Measurements from ENCODE around the gene KLF1. TPM values are rescaled to one million over a fixed set of nuclear protein-coding genes. Genes with fewer than 3 reads are reported as not detected.

Gene KLF1
- total RNA-seq, 4 donors from 2014 or later: not detected

- Histone ChIP-seq H3K27ac (no peak within 1 kb of the TSS), H3K4me3 (peak within 1 kb of the TSS in 1 of 2 donors; percentile 39), H3K4me1 (peaks cover 0 to 40% (median 18%) of the 10 kb centered on the region in 3 donors), H3K27me3 (peaks cover 100% of the 10 kb centered on the region), H3K9me3 (no peaks in the 10 kb centered on the region), H3K36me3 (no peaks in the 10 kb centered on the region)
- TF ChIP-seq CTCF (IDR thresholded peaks at IDR 0.05) (peak in 3 of 4 experiments; percentile 31 to 54 (median 41)), EP300 (IDR thresholded peaks at IDR 0.05) (no peak), POLR2AphosphoS5 (IDR thresholded peaks at IDR 0.05) (no peak), POLR2A (IDR thresholded peaks at IDR 0.05) (no peak)
- WGBS, 2 donors (ENCODE audit: low coverage in 1 of 2): 0% methylated on average over 1 of the region's 69 CpGs; no CpG with 5 or more reads in 1 of the 2 donors
- peak; percentile 67 for ATAC-seq
Measured at GRCh38 chr19:12838182-12838885, 48.7 kb downstream of the KLF1 start, which contains the start of gene MAST1. MAST1 (plus strand) TSS chr19:12838515; CDS start chr19:12838573, 58 bp downstream.

GRCh38 chr19:12837225-12837624 is 49.8 kb downstream of the KLF1 start:
- H3K4me1 ChIP-seq: peaks cover 0 to 51% (median 18%) of the 10 kb centered on the region in 3 donors
- no peaks in the 10 kb centered on the region for H3K9me3 ChIP-seq
- no peak overlapping the region for H3K4me3 ChIP-seq
- peaks cover 100% of the 10 kb centered on the region for H3K27me3 ChIP-seq
- H3K27ac ChIP-seq: no peak overlapping the region
- no peak for TF ChIP-seq POLR2A (IDR thresholded peaks at IDR 0.05)
- no peak for TF ChIP-seq CTCF (IDR thresholded peaks at IDR 0.05)
- no peak for TF ChIP-seq EP300 (IDR thresholded peaks at IDR 0.05)
- no peak for TF ChIP-seq POLR2AphosphoS5 (IDR thresholded peaks at IDR 0.05)
- 70 to 80% methylated on average over 4 of the region's 4 CpGs for WGBS, 2 donors (ENCODE audit: low coverage in 1 of 2)
- H3K36me3 ChIP-seq: no peaks in the 10 kb centered on the region
- no peak for ATAC-seq

- 0 to 7% methylated on average over 1 to 2 of the region's 6 CpGs for WGBS, 2 donors (ENCODE audit: low coverage in 1 of 2)
- no peak overlapping the region for H3K4me3 ChIP-seq
- no peak overlapping the region for H3K27ac ChIP-seq
- no peak for ATAC-seq
- TF ChIP-seq POLR2A (IDR thresholded peaks at IDR 0.05): no peak
- TF ChIP-seq EP300 (IDR thresholded peaks at IDR 0.05): no peak
- TF ChIP-seq CTCF (IDR thresholded peaks at IDR 0.05): no peak
- TF ChIP-seq POLR2AphosphoS5 (IDR thresholded peaks at IDR 0.05): no peak
- no peaks in the 10 kb centered on the region for H3K9me3 ChIP-seq
- H3K27me3 ChIP-seq: peaks cover 100% of the 10 kb centered on the region
- H3K4me1 ChIP-seq: peaks cover 0 to 51% (median 18%) of the 10 kb centered on the region in 3 donors
- no peaks in the 10 kb centered on the region for H3K36me3 ChIP-seq
Measured at GRCh38 chr19:12836529-12836863, 50.5 kb downstream of the KLF1 start.

- Histone ChIP-seq H3K4me3 (no peak overlapping the region), H3K36me3 (no peaks in the 10 kb centered on the region), H3K27me3 (peaks cover 100% of the 10 kb centered on the region), H3K9me3 (no peaks in the 10 kb centered on the region), H3K27ac (no peak overlapping the region), H3K4me1 (peaks cover 0 to 40% (median 13%) of the 10 kb centered on the region in 3 donors)
- no peak for TF ChIP-seq POLR2AphosphoS5 (IDR thresholded peaks at IDR 0.05)
- TF ChIP-seq CTCF (IDR thresholded peaks at IDR 0.05): no peak
- no peak for TF ChIP-seq EP300 (IDR thresholded peaks at IDR 0.05)
- TF ChIP-seq POLR2A (IDR thresholded peaks at IDR 0.05): no peak
- WGBS, 2 donors (ENCODE audit: low coverage in 1 of 2): 2 to 4% methylated on average over 15 to 18 of the region's 39 CpGs
- no peak for ATAC-seq
Measured at GRCh38 chr19:12834976-12835757, 51.8 kb downstream of the KLF1 start.

All from gastroesophageal sphincter (tissue), 4 donors.